GM23338 (cell line): ENCODE measurements around the gene TMEM213. TPM values are rescaled to one million over a fixed set of nuclear protein-coding genes. Genes with fewer than 3 reads are reported as not detected.

Experiments
- ATAC-seq: fragments of 200-7000 bp; cut with Tn5 transposase; 3 replicates; pipeline ENCODE4 v1.9.1; 2020
- DNase-seq: peaks from one replicate; pipeline ENCODE4 v3.0.0-alpha.2; 2015; ENCODE audit warnings: low spot score
- H2AFZ ChIP-seq: fragments of 200-600 bp; sonication (generic); 2 replicates; pipeline ENCODE4 v1.8.0; 2016; ENCODE audit warnings: antibody characterized with exemption, mild to moderate bottlenecking, moderate library complexity
- H3F3A ChIP-seq: fragments of 200-600 bp; sonication (generic); replicated peaks from 2 replicates; pipeline ENCODE4 v1.8.0; 2017; ENCODE audit warnings: antibody characterized with exemption, mixed run types, low read depth
- H3K27ac ChIP-seq: fragments of 200-600 bp; sonication (generic); 2 replicates; pipeline ENCODE4 v1.6.1; 2016; ENCODE audit warnings: low read depth
- H3K27me3 ChIP-seq: fragments of 200-600 bp; sonication (generic); 2 replicates; pipeline ENCODE4 v1.8.0; 2016; ENCODE audit warnings: mild to moderate bottlenecking, mixed run types, moderate library complexity; ENCODE audit not compliant: insufficient read depth
- H3K36me3 ChIP-seq: fragments of 200-600 bp; sonication (generic); 2 replicates; pipeline ENCODE4 v1.8.0; 2016; ENCODE audit warnings: mild to moderate bottlenecking; ENCODE audit not compliant: insufficient read depth
- H3K4me1 ChIP-seq: fragments of 200-600 bp; sonication (generic); 2 replicates; pipeline ENCODE4 v1.8.0; 2016; ENCODE audit warnings: mild to moderate bottlenecking, moderate library complexity; ENCODE audit not compliant: insufficient read depth
- H3K4me2 ChIP-seq: fragments of 200-600 bp; sonication (generic); 2 replicates; pipeline ENCODE4 v1.7.1; 2017; ENCODE audit warnings: mixed run types
- H3K4me3 ChIP-seq: fragments of 200-600 bp; sonication (generic); 2 replicates; pipeline ENCODE4 v1.6.1; 2016; ENCODE audit warnings: mixed run types
- H3K79me2 ChIP-seq: fragments of 200-600 bp; sonication (generic); replicated peaks from 2 replicates; pipeline ENCODE4 v1.8.0; 2017; ENCODE audit warnings: mild to moderate bottlenecking; ENCODE audit not compliant: insufficient read depth
- H3K9me2 ChIP-seq: fragments of 200-600 bp; sonication (generic); 2 replicates; pipeline ENCODE4 v1.8.0; 2017; ENCODE audit not compliant: insufficient read depth
- H4K20me1 ChIP-seq: fragments of 200-600 bp; sonication (generic); replicated peaks from 2 replicates; pipeline ENCODE4 v1.8.0; 2017; ENCODE audit warnings: mild to moderate bottlenecking; ENCODE audit not compliant: insufficient read depth
- H3K27ac Mint-ChIP-seq: 2 replicates; pipeline ENCODE4 v1.8.0; 2020; ENCODE audit warnings: inconsistent platforms, mild to moderate bottlenecking, moderate library complexity, mixed read lengths
- H3K27me3 Mint-ChIP-seq: 3 replicates; pipeline ENCODE4 v1.8.0; 2022; ENCODE audit warnings: low read depth, mild to moderate bottlenecking, moderate library complexity, mixed read lengths, inconsistent platforms; ENCODE audit not compliant: insufficient read depth, poor library complexity
- H3K36me3 Mint-ChIP-seq: 3 replicates; pipeline ENCODE4 v1.8.0; 2021; ENCODE audit warnings: low read depth, mild to moderate bottlenecking, inconsistent platforms, moderate library complexity, mixed read lengths
- H3K4me1 Mint-ChIP-seq: 3 replicates; pipeline ENCODE4 v1.8.0; 2020; ENCODE audit warnings: mild to moderate bottlenecking, inconsistent platforms, mixed read lengths
- H3K4me3 Mint-ChIP-seq: 3 replicates; pipeline ENCODE4 v1.8.0; 2021; ENCODE audit warnings: moderate library complexity, mild to moderate bottlenecking, inconsistent platforms, mixed read lengths
- H3K9me3 Mint-ChIP-seq: 3 replicates; pipeline ENCODE4 v1.8.0; 2020; ENCODE audit warnings: moderate library complexity, mild to moderate bottlenecking, inconsistent platforms, mixed read lengths
- CREB1 ChIP-seq: fragments of 250-450 bp; sonication (Bioruptor Pico); IDR thresholded peaks from 2 replicates; pipeline ENCODE4 v1.5.0; 2020; ENCODE audit warnings: low read depth, mild to moderate bottlenecking, moderate library complexity
- CTCF ChIP-seq, 2 experiments: fragments of 200-600 bp in 1 of 2; sonication (generic) in 1 of 2; conservative IDR thresholded peaks; 2 replicates each; pipeline versions ENCODE4 v1.5.1 to v1.6.1; 2016 to 2017; ENCODE audit warnings: antibody characterized with exemption in 2 of 2, low read depth in 2 of 2, mild to moderate bottlenecking in 2 of 2, moderate library complexity in 1 of 2
- ETS1 ChIP-seq: IDR thresholded peaks from 2 replicates; pipeline ENCODE4 v1.6.1; 2016; ENCODE audit warnings: antibody characterized with exemption
- EZH2 ChIP-seq: fragments of 200-600 bp; sonication (generic); IDR thresholded peaks from one replicate; pipeline ENCODE4 v1.8.0; 2017; ENCODE audit warnings: antibody characterized with exemption, mild to moderate bottlenecking, low read depth; ENCODE audit not compliant: unreplicated experiment
- EZH2phosphoT487 ChIP-seq: fragments of 200-600 bp; sonication (generic); IDR thresholded peaks from one replicate; pipeline ENCODE4 v1.8.1; 2018; ENCODE audit warnings: antibody characterized with exemption; ENCODE audit not compliant: unreplicated experiment
- JUNB ChIP-seq: IDR thresholded peaks from one replicate; pipeline ENCODE4 v1.6.1; 2016; ENCODE audit warnings: antibody characterized with exemption; ENCODE audit not compliant: unreplicated experiment
- NANOG ChIP-seq: IDR thresholded peaks from 2 replicates; pipeline ENCODE4 v1.6.1; 2016; ENCODE audit warnings: antibody characterized with exemption, borderline replicate concordance
- REST ChIP-seq: IDR thresholded peaks from one replicate; pipeline ENCODE4 v1.6.1; 2018; ENCODE audit warnings: antibody characterized with exemption; ENCODE audit not compliant: unreplicated experiment
- STAT1 ChIP-seq: IDR thresholded peaks from one replicate; pipeline ENCODE4 v1.6.1; 2016; ENCODE audit warnings: antibody characterized with exemption; ENCODE audit not compliant: unreplicated experiment
- ZNF114 ChIP-seq: fragments of 250-450 bp; sonication (Bioruptor Pico); IDR thresholded peaks from 2 replicates; pipeline ENCODE4 v1.5.0; 2020; ENCODE audit warnings: mild to moderate bottlenecking, moderate library complexity
- ZNF331 ChIP-seq: fragments of 250-450 bp; sonication (Bioruptor Pico); IDR thresholded peaks from 2 replicates; pipeline ENCODE4 v1.5.0; 2020; ENCODE audit warnings: low read depth, mild to moderate bottlenecking, moderate library complexity
- polyA plus RNA-seq: library from polyadenylated mRNA; unstranded; fragments of >200 nt; fragmentation: Nextera tagmentation; extraction: Ambion mirVana; gene quantifications from 2 replicates; pipeline ENCODE4 v1.2.1, GENCODE V29; 2016
- total RNA-seq: library from RNA; depleted of rRNA; stranded (reverse); fragments of >200 nt; shearing (Covaris generic); gene quantifications from 2 replicates; pipeline ENCODE4 v1.2.3, GENCODE V29; 2014

The TMEM213 gene
- total and polyA plus RNA-seq, 2 experiments from 2014 or later = 0.89 TPM; not detected in 1

- TF ChIP-seq ZNF114 (no peak), JUNB (no peak), EZH2phosphoT487 (no peak), CTCF (conservative IDR thresholded peaks at IDR 0.05; ENCODE audit: low read depth in 2 of 2) (no peak), ZNF331 (no peak), NANOG (no peak), ETS1 (no peak), STAT1 (no peak)
These were observed 55.7 kb downstream of the TMEM213 start (continued) for GRCh38 chr7:138853448-138853847.

- Mint-ChIP-seq H3K36me3 (peaks cover 68% of the 10 kb centered on the region), H3K27ac (peak overlapping the region; percentile 64; the same call in 1 of the 2 replicates), H3K27me3 (peaks cover 4% of the 10 kb centered on the region), H3K9me3 (peaks cover 17% of the 10 kb centered on the region; the same call in 2 of the 3 replicates), H3K4me3 (no peak overlapping the region), H3K4me1 (peaks cover 39% of the 10 kb centered on the region)
- no peaks in the 10 kb centered on the region for H3K79me2 ChIP-seq
- H3K9me2 ChIP-seq = no peaks in the 10 kb centered on the region
- H4K20me1 ChIP-seq = no peaks in the 10 kb centered on the region
- no peaks in the 10 kb centered on the region for H3K27me3 ChIP-seq
- no peak for DNase-seq
- no peaks in the 10 kb centered on the region for H3F3A ChIP-seq
- peak; percentile 73 for ATAC-seq
- peaks cover 23% of the 10 kb centered on the region for H3K4me1 ChIP-seq
- H3K4me2 ChIP-seq = peak overlapping the region; percentile 45; the same call in 1 of the 2 replicates
- H3K36me3 ChIP-seq = peaks cover 16% of the 10 kb centered on the region
- H3K27ac ChIP-seq = peak overlapping the region; percentile 24
- H2AFZ ChIP-seq = no peak overlapping the region
- no peak overlapping the region for H3K4me3 ChIP-seq
- TF ChIP-seq STAT1 (no peak), CTCF (conservative IDR thresholded peaks at IDR 0.05; ENCODE audit: low read depth in 2 of 2) (no peak), CREB1 (CRISPR knock-in tag) (no peak), ETS1 (no peak), NANOG (no peak), EZH2 (no peak), REST (no peak), ZNF331 (no peak)
These were observed 56.4 kb downstream of the TMEM213 start for GRCh38 chr7:138854115-138854645.
